Activated naive CD8-positive, alpha-beta T cell treated with anti-CD3 and anti-CD28 coated beads, Interleukin-2, amount 50 U/mL, for 24 hours (primary cell): ENCODE data around the gene CNTROB.
"Not testable (repeated sequence)": the region's sequence is repeated elsewhere in the genome, so short reads cannot be mapped to it uniquely, and the experiment has no call there.

ENCODE experiments used
- ATAC-seq: fragments of 150-1000 bp; cut with Tn5 transposase; one replicate; pipeline ENCODE4 v1.10.0; 2021
- DNase-seq: peaks from one replicate; pipeline ENCODE4 v3.0.0; 2021
- H3K27ac Mint-ChIP-seq: one replicate; pipeline ENCODE4 v1.8.0; 2021; ENCODE audit warnings: mild to moderate bottlenecking, mixed read lengths
- H3K27me3 Mint-ChIP-seq: one replicate; pipeline ENCODE4 v1.8.0; 2021; ENCODE audit warnings: mixed read lengths
- H3K36me3 Mint-ChIP-seq: one replicate; pipeline ENCODE4 v1.8.0; 2021; ENCODE audit warnings: low read depth, mixed read lengths
- H3K4me1 Mint-ChIP-seq: one replicate; pipeline ENCODE4 v1.8.0; 2021; ENCODE audit warnings: mixed read lengths
- H3K4me3 Mint-ChIP-seq: one replicate; pipeline ENCODE4 v1.8.0; 2021; ENCODE audit warnings: mild to moderate bottlenecking, moderate library complexity, mixed read lengths
- H3K9me3 Mint-ChIP-seq: one replicate; pipeline ENCODE4 v1.8.0; 2021; ENCODE audit warnings: mixed read lengths

Gene CNTROB

DNA sequence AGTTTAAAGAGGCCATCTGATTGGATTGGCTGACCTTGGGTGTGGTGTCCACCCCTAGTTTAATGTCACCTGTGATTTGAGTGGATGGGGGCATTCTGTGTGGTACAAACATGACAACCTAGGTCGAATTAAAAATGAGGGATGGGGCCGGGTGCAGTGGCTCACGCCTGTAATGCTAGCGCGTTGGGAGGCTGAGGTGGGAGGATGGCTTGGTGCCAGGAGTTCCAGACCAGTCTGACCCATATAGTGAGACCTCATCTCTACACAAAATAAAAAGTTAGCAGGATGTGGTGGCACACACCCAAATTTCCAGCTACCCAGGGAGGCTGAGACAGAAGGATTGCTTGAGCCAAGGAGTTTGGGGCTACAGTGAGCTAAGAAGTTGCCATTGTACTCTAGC is 14.4 kb downstream of the CNTROB start:
- Mint-ChIP-seq H3K27me3 (no peaks in the 10 kb centered on the region), H3K36me3 (peaks cover 65% of the 10 kb centered on the region), H3K27ac (no peak overlapping the region), H3K4me1 (peaks cover 9% of the 10 kb centered on the region), H3K9me3 (no peaks in the 10 kb centered on the region), H3K4me3 (no peak overlapping the region)
- DNase-seq (no peak), ATAC-seq (no peak)

DNA sequence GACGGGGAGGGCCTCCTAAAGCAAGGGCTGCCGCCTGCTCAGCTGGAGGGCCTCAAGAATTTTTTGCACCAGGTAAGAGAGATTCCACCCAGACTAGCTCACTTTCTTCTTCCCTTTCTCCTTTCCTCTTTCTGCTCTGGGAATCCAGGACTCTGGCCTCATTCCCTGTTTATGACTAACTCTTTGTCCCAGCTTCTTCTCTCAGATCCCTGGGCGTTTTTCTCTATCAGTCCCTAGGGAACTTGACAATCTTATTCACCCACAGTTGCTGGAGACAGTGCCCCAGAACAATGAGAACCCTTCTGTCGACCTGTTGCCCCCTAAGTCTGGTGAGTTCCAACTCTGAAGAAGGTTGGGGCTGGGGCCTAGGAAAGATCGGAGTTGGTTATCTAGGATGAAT is 15.6 kb downstream of the CNTROB start:
- H3K36me3 Mint-ChIP-seq, result peaks cover 58% of the 10 kb centered on the region
- DNase-seq (no peak), ATAC-seq (no peak)
- peaks cover 13% of the 10 kb centered on the region for H3K4me1 Mint-ChIP-seq
- no peaks in the 10 kb centered on the region for H3K9me3 Mint-ChIP-seq
- no peak overlapping the region for H3K27ac Mint-ChIP-seq
- H3K4me3 Mint-ChIP-seq, result no peak overlapping the region
- H3K27me3 Mint-ChIP-seq, result no peaks in the 10 kb centered on the region

DNA sequence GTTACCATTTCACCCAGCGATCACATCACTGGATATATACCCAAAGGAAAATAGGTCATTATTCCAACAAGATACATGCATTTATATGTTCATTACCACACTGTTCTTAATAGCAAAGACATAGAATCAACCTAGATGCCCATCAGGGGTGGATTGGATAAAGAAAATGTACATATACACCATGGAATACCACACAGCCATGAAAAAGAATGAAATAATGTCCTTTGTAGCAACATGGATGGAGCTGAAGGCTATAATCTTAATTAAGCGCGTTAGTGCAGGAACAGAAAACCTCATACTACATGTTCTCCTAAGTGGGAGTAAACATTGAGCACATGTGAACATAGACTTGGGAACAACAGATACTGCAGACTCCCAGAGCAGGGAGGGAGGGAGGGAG is 18.6 kb downstream of the CNTROB start:
- Mint-ChIP-seq H3K4me3 (no peak overlapping the region), H3K4me1 (peaks cover 13% of the 10 kb centered on the region), H3K27me3 (no peaks in the 10 kb centered on the region), H3K36me3 (peaks cover 40% of the 10 kb centered on the region), H3K27ac (no peak overlapping the region), H3K9me3 (no peaks in the 10 kb centered on the region)
- no peak for DNase-seq
- no peak for ATAC-seq

DNA sequence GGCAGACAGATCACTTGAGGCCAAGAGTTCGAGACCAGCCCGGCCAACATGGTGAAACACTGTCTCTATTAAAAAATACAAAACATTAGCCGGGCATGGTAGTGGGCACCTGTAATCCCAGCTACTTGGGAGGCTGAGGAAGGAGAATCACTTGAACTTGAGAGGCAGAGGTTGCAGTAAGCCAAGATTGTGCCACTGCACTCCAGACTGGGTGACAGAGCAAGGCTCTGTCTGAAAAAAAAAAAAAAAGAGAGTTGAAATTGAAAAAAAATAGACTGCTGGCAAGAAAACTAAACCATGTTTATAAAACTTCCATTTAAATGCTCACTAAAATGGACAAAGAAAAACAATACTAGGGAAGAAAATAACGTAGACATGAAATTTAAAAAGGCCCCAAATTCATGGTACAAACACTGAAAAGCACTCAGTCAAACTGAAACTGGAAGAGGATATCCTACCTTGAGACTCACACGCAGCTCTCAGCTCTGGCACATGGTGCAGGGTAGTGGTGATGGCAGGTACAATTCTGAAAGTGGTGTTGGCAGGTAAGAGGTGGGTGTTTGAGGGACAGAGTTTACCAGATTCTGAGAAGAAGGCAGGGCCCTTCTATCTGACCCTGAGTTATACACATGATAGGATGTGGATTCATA is 19.3 kb downstream of the CNTROB start:
- peak overlapping the region; percentile 15 for H3K4me3 Mint-ChIP-seq
- H3K36me3 Mint-ChIP-seq, result peaks cover 35% of the 10 kb centered on the region
- H3K27ac Mint-ChIP-seq, result peak overlapping the region; percentile 76
- H3K27me3 Mint-ChIP-seq, result no peaks in the 10 kb centered on the region
- no peaks in the 10 kb centered on the region for H3K9me3 Mint-ChIP-seq
- peak; percentile 89 for ATAC-seq
- peak; percentile 20 for DNase-seq
- H3K4me1 Mint-ChIP-seq, result peaks cover 13% of the 10 kb centered on the region

DNA sequence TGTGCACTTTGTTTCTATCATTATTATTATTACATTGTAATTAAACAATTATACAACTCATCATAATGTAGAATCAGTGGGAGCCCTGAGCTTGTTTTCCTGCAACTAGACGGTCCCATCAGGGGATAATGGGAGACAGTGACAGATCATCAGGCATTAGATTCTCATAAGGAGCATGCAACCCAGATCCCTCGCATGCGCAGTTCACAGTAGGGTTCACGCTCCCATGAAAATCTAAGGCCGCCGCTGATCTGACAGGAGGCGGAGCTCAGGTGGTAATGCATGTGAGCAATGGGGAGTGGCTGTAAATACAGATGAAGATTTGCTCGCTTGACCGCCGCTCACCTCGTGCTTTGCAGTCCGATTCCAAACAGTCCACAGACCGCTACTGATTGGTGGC is 21.3 kb downstream of the CNTROB start:
- DNase-seq, H3K9me3 Mint-ChIP-seq, H3K4me3 Mint-ChIP-seq, H3K27ac Mint-ChIP-seq, H3K27me3 Mint-ChIP-seq, ATAC-seq: not testable (repeated sequence)
- Mint-ChIP-seq H3K36me3 (peaks cover 19% of the 10 kb centered on the region), H3K4me1 (peaks cover 13% of the 10 kb centered on the region)

DNA sequence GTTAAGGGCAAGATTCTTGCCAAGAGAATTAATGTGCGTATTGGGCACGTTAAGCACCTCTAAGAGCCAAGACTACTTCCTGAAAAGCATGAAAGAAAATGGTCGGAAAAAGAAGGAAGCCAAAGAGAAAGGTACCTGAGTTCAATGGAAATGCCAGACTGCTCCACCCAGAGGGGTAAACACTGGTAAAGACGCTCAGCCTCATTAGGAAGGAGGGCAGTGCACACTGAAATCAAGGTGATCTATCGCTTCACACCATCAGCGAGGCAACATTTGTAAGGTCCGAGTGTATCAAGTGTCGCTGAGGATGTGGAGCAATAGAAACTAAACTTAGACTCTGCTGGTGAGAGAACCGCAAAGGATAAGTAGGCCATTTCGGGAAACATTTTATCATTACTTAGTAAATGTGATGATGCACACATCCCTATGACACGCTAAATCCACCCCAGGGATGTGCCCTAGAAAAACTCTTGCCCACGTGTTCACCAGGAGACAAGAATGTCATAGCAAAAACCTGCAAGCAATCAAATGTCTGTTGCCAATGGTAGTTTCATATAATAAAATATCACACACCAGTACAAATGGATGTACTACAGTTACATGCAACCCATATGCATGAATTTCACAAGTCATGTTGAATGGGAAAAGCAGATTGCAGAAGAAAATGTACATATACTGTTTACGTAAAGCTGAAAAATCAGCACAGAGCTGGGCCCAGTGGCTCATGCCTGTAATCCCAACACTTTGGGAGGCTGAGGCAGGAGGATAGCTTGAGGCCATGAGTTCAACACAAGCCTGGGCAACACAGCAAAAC is 23.6 kb downstream of the CNTROB start:
- Mint-ChIP-seq H3K36me3 (peaks cover 3% of the 10 kb centered on the region), H3K9me3 (no peaks in the 10 kb centered on the region), H3K27me3 (no peaks in the 10 kb centered on the region), H3K4me3 (no peak overlapping the region), H3K27ac (no peak overlapping the region), H3K4me1 (peaks cover 11% of the 10 kb centered on the region)
- ATAC-seq, result no peak
- no peak for DNase-seq

DNA sequence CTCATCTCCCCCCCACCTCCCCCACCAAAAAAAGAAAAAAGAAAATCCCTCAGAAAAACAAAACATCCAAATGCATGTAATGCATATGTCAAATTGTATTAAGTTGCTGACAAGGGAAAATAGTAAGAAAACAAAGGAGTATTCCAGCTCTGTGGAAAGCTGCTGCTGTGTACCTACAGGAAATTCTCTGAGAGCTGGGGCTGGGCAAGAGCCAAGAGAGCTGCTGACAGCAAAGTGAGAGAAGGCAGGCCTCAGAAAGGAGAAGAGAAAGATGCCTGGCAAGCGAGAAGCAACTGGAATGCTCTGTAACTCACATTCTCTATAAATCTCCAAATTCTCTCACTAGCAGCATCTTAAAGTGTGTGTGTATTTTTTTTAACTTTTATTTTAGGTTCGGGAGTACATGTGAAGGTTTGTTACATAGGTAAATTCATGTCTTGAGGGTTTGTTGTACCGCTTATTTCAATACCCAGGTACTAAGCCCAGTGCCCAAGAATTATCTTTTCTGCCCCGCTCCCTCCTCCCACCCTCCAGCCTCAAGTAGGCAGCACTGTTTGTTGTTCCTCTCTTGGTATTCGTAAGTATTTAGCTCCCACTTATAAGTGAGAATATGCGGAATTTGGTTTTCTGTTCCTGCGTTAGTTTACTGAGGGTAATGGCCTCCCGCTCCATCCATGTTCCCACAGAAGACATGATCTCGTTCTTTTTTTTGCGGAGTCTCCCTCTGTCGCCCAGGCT is 24.4 kb downstream of the CNTROB start:
- H3K4me3 Mint-ChIP-seq, result no peak overlapping the region
- ATAC-seq, result no peak

DNA sequence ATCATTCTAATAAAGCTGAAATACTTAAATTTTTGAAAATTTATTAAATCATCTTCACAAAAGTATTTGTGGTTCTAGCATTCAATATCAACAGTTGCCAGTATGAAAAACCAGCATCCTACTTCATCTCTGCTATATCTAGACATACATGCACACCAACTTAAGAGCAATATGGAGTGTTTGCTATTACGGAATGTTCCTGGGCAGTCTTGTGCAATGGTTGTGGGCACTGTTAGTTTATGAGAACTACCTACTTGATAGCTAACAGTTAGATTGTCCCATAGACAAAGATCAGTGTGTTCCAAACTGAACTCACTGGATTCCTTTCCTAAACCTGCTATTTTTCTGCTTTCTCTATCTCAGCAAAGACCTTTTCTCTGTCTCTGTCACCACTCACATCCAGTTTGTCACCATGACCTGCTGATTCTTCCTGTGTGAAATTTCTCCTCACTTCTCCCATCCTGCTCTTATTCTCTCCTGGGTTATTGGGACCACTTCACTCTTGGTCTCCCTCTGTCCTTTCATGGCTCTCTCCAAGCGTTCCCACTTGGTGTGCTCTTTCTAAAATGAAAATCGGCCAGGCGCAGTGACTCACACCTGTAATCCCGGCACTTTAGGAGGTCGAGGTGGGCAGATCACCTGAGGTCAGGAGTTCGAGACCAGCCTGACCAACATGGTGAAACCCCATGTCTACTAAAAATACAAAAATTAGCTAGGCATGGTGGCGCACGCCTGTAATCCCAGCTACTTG is 27.7 kb downstream of the CNTROB start:
- no peak for DNase-seq
- H3K27ac Mint-ChIP-seq, result no peak overlapping the region
- ATAC-seq, result no peak
- no peaks in the 10 kb centered on the region for H3K36me3 Mint-ChIP-seq
- no peaks in the 10 kb centered on the region for H3K4me1 Mint-ChIP-seq
- no peak overlapping the region for H3K4me3 Mint-ChIP-seq
- H3K9me3 Mint-ChIP-seq, result no peaks in the 10 kb centered on the region
- H3K27me3 Mint-ChIP-seq, result peaks cover 7% of the 10 kb centered on the region

More for the DNA sequence above, 24.4 kb downstream of the CNTROB start:
- H3K27me3 Mint-ChIP-seq, result peaks cover under 1% of the 10 kb centered on the region
- no peaks in the 10 kb centered on the region for H3K9me3 Mint-ChIP-seq
- peaks cover 5% of the 10 kb centered on the region for H3K4me1 Mint-ChIP-seq
- no peak overlapping the region for H3K27ac Mint-ChIP-seq
- no peak for DNase-seq
- peaks cover 1% of the 10 kb centered on the region for H3K36me3 Mint-ChIP-seq

DNA sequence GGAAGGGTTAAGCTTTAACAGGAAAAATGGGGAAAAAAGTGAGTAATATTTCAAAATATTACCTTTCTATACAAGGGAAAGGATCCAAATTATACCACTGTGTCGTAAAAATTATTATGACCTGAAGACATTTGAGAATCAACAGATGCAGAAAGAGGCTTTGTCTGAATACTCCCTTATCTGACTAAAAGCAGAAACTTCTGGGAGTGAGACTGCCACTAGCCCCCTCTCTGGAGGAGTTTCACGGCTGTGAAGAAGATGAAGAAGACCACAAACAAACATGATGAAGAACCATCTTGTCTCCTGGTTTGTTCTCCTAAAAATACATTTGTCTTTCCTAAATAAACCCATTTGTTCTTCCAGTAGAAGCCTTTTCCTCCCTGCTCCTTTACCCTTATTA is 29.4 kb downstream of the CNTROB start:
- no peak for ATAC-seq
- DNase-seq, result no peak

DNA sequence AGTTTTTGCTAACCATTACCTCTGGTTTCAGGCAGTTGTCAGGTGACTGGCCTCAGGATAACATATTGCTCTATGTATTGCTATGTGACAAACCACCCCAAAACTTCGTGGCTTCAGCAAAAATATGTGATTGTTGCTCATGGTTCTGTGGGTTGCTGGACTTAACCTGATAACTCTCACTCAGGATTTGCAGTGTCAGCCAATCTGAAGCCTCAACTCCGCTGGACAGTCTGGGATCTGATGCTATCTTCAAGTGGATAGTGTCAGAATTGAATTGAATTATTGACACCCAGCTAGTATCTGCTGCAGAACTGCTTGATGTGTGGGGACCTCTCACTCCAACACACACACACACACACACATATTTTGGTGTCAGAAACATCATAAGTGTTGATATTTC is 35.7 kb downstream of the CNTROB start:
- Mint-ChIP-seq H3K4me3 (no peak overlapping the region), H3K9me3 (no peaks in the 10 kb centered on the region), H3K36me3 (no peaks in the 10 kb centered on the region), H3K27ac (no peak overlapping the region), H3K27me3 (peaks cover 2% of the 10 kb centered on the region), H3K4me1 (no peaks in the 10 kb centered on the region)
- DNase-seq, result no peak
- no peak for ATAC-seq

More for the DNA sequence above, 29.4 kb downstream of the CNTROB start:
- H3K27me3 Mint-ChIP-seq, result peaks cover 7% of the 10 kb centered on the region
- no peaks in the 10 kb centered on the region for H3K36me3 Mint-ChIP-seq
- H3K4me3 Mint-ChIP-seq, result no peak overlapping the region
- no peaks in the 10 kb centered on the region for H3K4me1 Mint-ChIP-seq
- H3K27ac Mint-ChIP-seq, result no peak overlapping the region
- no peaks in the 10 kb centered on the region for H3K9me3 Mint-ChIP-seq

DNA sequence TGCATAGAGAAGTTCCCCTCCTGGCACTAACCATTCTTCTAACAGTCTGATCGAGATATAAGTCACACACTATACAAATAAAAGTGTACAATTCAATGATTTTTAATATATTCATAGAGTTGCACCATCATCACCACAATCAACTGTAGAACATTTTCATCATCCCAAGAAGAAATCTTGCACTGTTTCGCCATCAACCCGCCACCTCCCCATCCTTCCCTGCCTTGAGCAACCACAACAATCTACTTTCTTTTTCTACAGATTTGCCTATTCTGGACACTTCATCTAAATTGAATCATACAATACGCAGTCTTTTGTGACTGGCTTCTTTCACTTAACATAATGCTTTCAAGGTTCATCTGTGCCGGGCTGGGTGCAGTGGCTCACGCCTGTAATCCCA is 37.4 kb downstream of the CNTROB start:
- Mint-ChIP-seq H3K36me3 (peaks cover 2% of the 10 kb centered on the region), H3K27ac (no peak overlapping the region), H3K27me3 (peaks cover 2% of the 10 kb centered on the region), H3K4me3 (no peak overlapping the region), H3K9me3 (peaks cover 3% of the 10 kb centered on the region), H3K4me1 (no peaks in the 10 kb centered on the region)
- DNase-seq (no peak), ATAC-seq (no peak)

DNA sequence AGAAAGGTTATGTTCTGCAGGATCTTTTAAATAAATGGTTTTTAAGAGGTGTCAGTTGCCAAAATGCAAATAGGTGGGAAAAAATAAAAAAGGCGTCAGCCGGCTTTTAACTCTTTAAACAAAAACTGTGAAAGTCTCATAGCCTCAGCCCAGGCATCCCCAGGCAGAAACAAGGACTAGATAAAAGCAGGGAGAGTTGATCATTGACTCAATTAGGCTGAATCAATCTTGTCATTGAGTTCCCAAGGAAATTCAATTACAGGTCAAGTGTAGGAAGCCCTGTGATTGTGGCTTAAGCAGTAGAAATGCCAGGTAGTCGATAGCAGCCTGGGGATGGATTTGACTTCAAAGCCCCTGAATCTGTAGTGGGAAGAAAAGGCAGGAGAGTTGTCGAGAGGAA is 39.6 kb downstream of the CNTROB start:
- no peak overlapping the region for H3K27ac Mint-ChIP-seq

DNA sequence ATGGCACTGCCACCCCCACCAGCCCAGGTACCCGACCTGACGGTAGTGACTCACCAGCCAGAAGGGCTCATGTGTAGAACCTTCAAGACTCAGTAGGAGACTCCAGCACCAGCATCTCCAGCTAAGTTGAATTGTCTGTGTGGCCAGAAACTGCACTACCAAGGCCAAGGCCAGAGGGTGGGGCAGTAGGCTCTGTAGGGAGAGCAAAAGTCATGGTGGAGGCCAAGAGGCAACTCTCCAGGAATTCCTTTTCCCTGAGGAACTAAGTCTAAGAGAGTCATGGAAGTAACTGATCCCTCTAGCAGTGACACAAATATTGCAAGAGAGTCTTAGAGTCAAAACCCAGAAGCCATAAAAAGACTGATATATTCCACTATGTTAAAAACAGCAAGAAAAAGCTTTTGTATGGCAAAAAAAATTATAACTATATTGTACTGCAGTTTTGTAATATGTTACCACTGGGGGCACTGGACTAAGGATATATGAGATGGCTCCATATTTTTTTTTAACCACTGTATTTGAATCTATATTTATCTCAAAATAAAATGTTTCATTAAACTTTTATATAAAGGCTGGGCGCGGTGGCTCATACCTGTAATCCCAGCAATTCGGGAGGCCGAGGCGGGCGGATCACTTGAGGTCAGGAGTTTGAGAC is 40.3 kb downstream of the CNTROB start:
- peaks cover 20% of the 10 kb centered on the region for H3K9me3 Mint-ChIP-seq
- no peaks in the 10 kb centered on the region for H3K27me3 Mint-ChIP-seq
- no peak overlapping the region for H3K27ac Mint-ChIP-seq
- H3K4me3 Mint-ChIP-seq, result no peak overlapping the region
- DNase-seq, result no peak
- H3K4me1 Mint-ChIP-seq, result no peaks in the 10 kb centered on the region
- ATAC-seq, result no peak
- peaks cover 12% of the 10 kb centered on the region for H3K36me3 Mint-ChIP-seq

More for the DNA sequence above, 39.6 kb downstream of the CNTROB start:
- DNase-seq (no peak), ATAC-seq (no peak)
- Mint-ChIP-seq H3K9me3 (peaks cover 16% of the 10 kb centered on the region), H3K36me3 (peaks cover 12% of the 10 kb centered on the region), H3K4me1 (no peaks in the 10 kb centered on the region), H3K4me3 (no peak overlapping the region), H3K27me3 (peaks cover 2% of the 10 kb centered on the region)

DNA sequence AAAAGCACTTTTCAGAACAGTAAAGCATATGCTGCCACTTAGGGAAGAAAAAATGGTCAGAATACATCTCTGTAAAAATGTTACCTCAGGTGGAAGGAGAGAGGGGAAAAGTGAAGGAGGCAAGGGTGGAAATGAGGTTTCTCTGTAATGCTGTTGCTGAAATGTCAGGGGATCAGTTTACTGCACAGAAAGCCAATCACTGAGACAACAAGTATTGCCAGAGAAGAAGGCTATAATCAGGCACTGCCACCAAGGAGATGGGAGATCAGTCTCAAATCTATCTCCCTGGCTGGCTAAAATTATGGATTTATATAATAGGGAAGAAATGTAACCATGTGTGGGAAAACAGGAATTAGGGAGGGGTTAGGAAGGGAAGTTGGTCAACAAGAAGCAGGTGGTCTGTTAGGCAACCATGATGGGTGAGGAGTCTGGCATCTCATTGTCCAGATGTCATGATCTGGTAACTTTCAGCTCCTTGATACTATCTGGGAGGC is 42.7 kb downstream of the CNTROB start:
- H3K4me1 Mint-ChIP-seq, result no peaks in the 10 kb centered on the region
- DNase-seq, result no peak
- ATAC-seq, result no peak
- H3K27ac Mint-ChIP-seq, result no peak overlapping the region
- H3K36me3 Mint-ChIP-seq, result peaks cover 12% of the 10 kb centered on the region
- H3K4me3 Mint-ChIP-seq, result no peak overlapping the region
- H3K27me3 Mint-ChIP-seq, result peaks cover 2% of the 10 kb centered on the region
- H3K9me3 Mint-ChIP-seq, result peaks cover 20% of the 10 kb centered on the region
